ENCODE measurements around the gene DES. TPM values are rescaled to one million over a fixed set of nuclear protein-coding genes. Genes with fewer than 3 reads are reported as not detected.
A peak's percentile ranks its signal among the peaks of the same experiment; 100 is the strongest.

DES gene
- total and polyA plus RNA-seq, 2 of the 4 experiments (the other 2 are of a cell fraction), result 4.3 to 4.9 TPM

GRCh38 chr2:219430633-219431615, 12.7 kb downstream of the DES start (continued):
- no peak for TF ChIP-seq RFX5 (IDR thresholded peaks at IDR 0.05; ENCODE audit: low read depth, low read length)
- TF ChIP-seq POLR2A (IDR thresholded peaks at IDR 0.05; ENCODE audit: low read depth, low read length), result no peak
- TF ChIP-seq SMC3 (IDR thresholded peaks at IDR 0.05; ENCODE audit: low read depth, low read length), result peak; percentile 40
- no peak for TF ChIP-seq BHLHE40 (IDR thresholded peaks at IDR 0.05; ENCODE audit: low read depth, low read length)
- no peak for TF ChIP-seq MAZ (IDR thresholded peaks at IDR 0.05; ENCODE audit: borderline replicate concordance, low read depth, low read length)
- TF ChIP-seq FOS (IDR thresholded peaks at IDR 0.05; ENCODE audit: low read depth, low read length), result no peak
- TF ChIP-seq RCOR1 (IDR thresholded peaks at IDR 0.05; ENCODE audit: insufficient replicate concordance, low read length), result no peak
- TF ChIP-seq CHD1 (IDR thresholded peaks at IDR 0.05; ENCODE audit: low read depth, low read length), result no peak
